ENCODE results near the gene PHIP.
A peak's percentile ranks its signal among the peaks of the same experiment; 100 is the strongest.

Gene PHIP

GRCh38 chr6:79089552-79090404 lies 11.7 kb upstream of the PHIP start:
- no peak overlapping the region for H3K9ac ChIP-seq (ENCODE audit: low read length in 5 of 5)
- peaks cover 0 to 1% (median 0%) of the 10 kb centered on the region in 5 donors for H3K4me1 ChIP-seq (ENCODE audit: control insufficient read depth in 5 of 5, insufficient read depth in 5 of 5, low read length in 5 of 5)

GRCh38 chr6:79084693-79085092 lies 6.6 kb upstream of the PHIP start:
- H3K27me3 ChIP-seq (ENCODE audit: control insufficient read depth in 5 of 5, insufficient read depth in 4 of 5, low read length in 5 of 5) = no peaks in the 10 kb centered on the region
- H3K4me3 ChIP-seq (ENCODE audit: low read depth in 1 of 5, low read length in 5 of 5) = no peak overlapping the region
- H3K27ac ChIP-seq (ENCODE audit: low read depth, low read length) = no peak overlapping the region
- no peaks in the 10 kb centered on the region for H3K36me3 ChIP-seq (ENCODE audit: control insufficient read depth in 5 of 5, insufficient read depth in 5 of 5, low read length in 5 of 5)
- no peak overlapping the region for H3K9ac ChIP-seq (ENCODE audit: low read length in 5 of 5)
- peaks cover 0 to 15% (median 8%) of the 10 kb centered on the region in 5 donors for H3K4me1 ChIP-seq (ENCODE audit: control insufficient read depth in 5 of 5, insufficient read depth in 5 of 5, low read length in 5 of 5)
- H3K9me3 ChIP-seq (ENCODE audit: control insufficient read depth in 5 of 5, low read length in 5 of 5) = no peaks in the 10 kb centered on the region

More at GRCh38 chr6:79089552-79090404, 11.7 kb upstream of the PHIP start:
- Histone ChIP-seq H3K36me3 (ENCODE audit: control insufficient read depth in 5 of 5, insufficient read depth in 5 of 5, low read length in 5 of 5) (no peaks in the 10 kb centered on the region), H3K27me3 (ENCODE audit: control insufficient read depth in 5 of 5, insufficient read depth in 4 of 5, low read length in 5 of 5) (no peaks in the 10 kb centered on the region), H3K4me3 (ENCODE audit: low read depth in 1 of 5, low read length in 5 of 5) (no peak overlapping the region), H3K9me3 (ENCODE audit: control insufficient read depth in 5 of 5, low read length in 5 of 5) (no peaks in the 10 kb centered on the region), H3K27ac (ENCODE audit: low read depth, low read length) (no peak overlapping the region)

- H3K9ac ChIP-seq (ENCODE audit: low read length in 5 of 5) = no peak overlapping the region
- H3K27ac ChIP-seq (ENCODE audit: low read depth, low read length) = no peak overlapping the region
- no peak overlapping the region for H3K4me3 ChIP-seq (ENCODE audit: low read depth in 1 of 5, low read length in 5 of 5)
- H3K36me3 ChIP-seq (ENCODE audit: control insufficient read depth in 5 of 5, insufficient read depth in 5 of 5, low read length in 5 of 5) = no peaks in the 10 kb centered on the region
- no peaks in the 10 kb centered on the region for H3K27me3 ChIP-seq (ENCODE audit: control insufficient read depth in 5 of 5, insufficient read depth in 4 of 5, low read length in 5 of 5)
- H3K9me3 ChIP-seq (ENCODE audit: control insufficient read depth in 5 of 5, low read length in 5 of 5) = no peaks in the 10 kb centered on the region
- H3K4me1 ChIP-seq (ENCODE audit: control insufficient read depth in 5 of 5, insufficient read depth in 5 of 5, low read length in 5 of 5) = peaks cover 0 to 23% (median 17%) of the 10 kb centered on the region in 5 donors
These were observed 4.2 kb upstream of the PHIP start for GRCh38 chr6:79082304-79082703.

- Histone ChIP-seq H3K27me3 (ENCODE audit: control insufficient read depth in 5 of 5, insufficient read depth in 4 of 5, low read length in 5 of 5) (no peaks in the 10 kb centered on the region), H3K36me3 (ENCODE audit: control insufficient read depth in 5 of 5, insufficient read depth in 5 of 5, low read length in 5 of 5) (no peaks in the 10 kb centered on the region), H3K9ac (ENCODE audit: low read length in 5 of 5) (no peak overlapping the region), H3K9me3 (ENCODE audit: control insufficient read depth in 5 of 5, low read length in 5 of 5) (no peaks in the 10 kb centered on the region), H3K4me3 (ENCODE audit: low read depth in 1 of 5, low read length in 5 of 5) (no peak overlapping the region), H3K4me1 (ENCODE audit: control insufficient read depth in 5 of 5, insufficient read depth in 5 of 5, low read length in 5 of 5) (peaks cover 0 to 23% (median 17%) of the 10 kb centered on the region in 5 donors), H3K27ac (ENCODE audit: low read depth, low read length) (no peak overlapping the region)
These were observed 3.6 kb upstream of the PHIP start for GRCh38 chr6:79081663-79082062.

GRCh38 chr6:79079561-79080041 lies 1.5 kb upstream of the PHIP start:
- H3K9me3 ChIP-seq (ENCODE audit: control insufficient read depth in 5 of 5, low read length in 5 of 5) = no peaks in the 10 kb centered on the region
- H3K4me1 ChIP-seq (ENCODE audit: control insufficient read depth in 5 of 5, insufficient read depth in 5 of 5, low read length in 5 of 5) = peaks cover 0 to 38% (median 31%) of the 10 kb centered on the region in 5 donors
- H3K9ac ChIP-seq (ENCODE audit: low read length in 5 of 5) = peak overlapping the region; percentile 71 to 89 (median 87)
- peak overlapping the region; percentile 91 for H3K27ac ChIP-seq (ENCODE audit: low read depth, low read length)
- peak overlapping the region; percentile 90 to 100 (median 98) for H3K4me3 ChIP-seq (ENCODE audit: low read depth in 1 of 5, low read length in 5 of 5)
- no peaks in the 10 kb centered on the region for H3K36me3 ChIP-seq (ENCODE audit: control insufficient read depth in 5 of 5, insufficient read depth in 5 of 5, low read length in 5 of 5)
- H3K27me3 ChIP-seq (ENCODE audit: control insufficient read depth in 5 of 5, insufficient read depth in 4 of 5, low read length in 5 of 5) = no peaks in the 10 kb centered on the region

GRCh38 chr6:79077715-79078074 lies 359 bp downstream of the PHIP start:
- Histone ChIP-seq H3K9me3 (ENCODE audit: control insufficient read depth in 5 of 5, low read length in 5 of 5) (no peaks in the 10 kb centered on the region), H3K4me3 (ENCODE audit: low read depth in 1 of 5, low read length in 5 of 5) (peak overlapping the region; percentile 15 to 100 (median 94)), H3K9ac (ENCODE audit: low read length in 5 of 5) (peak overlapping the region; percentile 23 to 89 (median 71)), H3K4me1 (ENCODE audit: control insufficient read depth in 5 of 5, insufficient read depth in 5 of 5, low read length in 5 of 5) (peaks cover 0 to 36% (median 27%) of the 10 kb centered on the region in 5 donors), H3K36me3 (ENCODE audit: control insufficient read depth in 5 of 5, insufficient read depth in 5 of 5, low read length in 5 of 5) (no peaks in the 10 kb centered on the region), H3K27ac (ENCODE audit: low read depth, low read length) (peak overlapping the region; percentile 91), H3K27me3 (ENCODE audit: control insufficient read depth in 5 of 5, insufficient read depth in 4 of 5, low read length in 5 of 5) (no peaks in the 10 kb centered on the region)

- peak overlapping the region; percentile 67 to 100 (median 90) for H3K4me3 ChIP-seq (ENCODE audit: low read depth in 1 of 5, low read length in 5 of 5)
- H3K4me1 ChIP-seq (ENCODE audit: control insufficient read depth in 5 of 5, insufficient read depth in 5 of 5, low read length in 5 of 5) = peaks cover 0 to 36% (median 27%) of the 10 kb centered on the region in 5 donors
- no peaks in the 10 kb centered on the region for H3K27me3 ChIP-seq (ENCODE audit: control insufficient read depth in 5 of 5, insufficient read depth in 4 of 5, low read length in 5 of 5)
- H3K27ac ChIP-seq (ENCODE audit: low read depth, low read length) = peak overlapping the region; percentile 91
- H3K36me3 ChIP-seq (ENCODE audit: control insufficient read depth in 5 of 5, insufficient read depth in 5 of 5, low read length in 5 of 5) = no peaks in the 10 kb centered on the region
- peak overlapping the region; percentile 55 to 91 (median 87) for H3K9ac ChIP-seq (ENCODE audit: low read length in 5 of 5)
- H3K9me3 ChIP-seq (ENCODE audit: control insufficient read depth in 5 of 5, low read length in 5 of 5) = no peaks in the 10 kb centered on the region
These were observed 1.0 kb downstream of the PHIP start for GRCh38 chr6:79076782-79077641.

GRCh38 chr6:79076160-79076559 lies 1.9 kb downstream of the PHIP start:
- no peaks in the 10 kb centered on the region for H3K27me3 ChIP-seq (ENCODE audit: control insufficient read depth in 5 of 5, insufficient read depth in 4 of 5, low read length in 5 of 5)
- peak overlapping the region; percentile 91 for H3K27ac ChIP-seq (ENCODE audit: low read depth, low read length)
- H3K36me3 ChIP-seq (ENCODE audit: control insufficient read depth in 5 of 5, insufficient read depth in 5 of 5, low read length in 5 of 5) = no peaks in the 10 kb centered on the region
- H3K9me3 ChIP-seq (ENCODE audit: control insufficient read depth in 5 of 5, low read length in 5 of 5) = no peaks in the 10 kb centered on the region
- peak overlapping the region; percentile 67 to 100 (median 79) for H3K4me3 ChIP-seq (ENCODE audit: low read depth in 1 of 5, low read length in 5 of 5)
- peak overlapping the region; percentile 55 to 87 (median 70) for H3K9ac ChIP-seq (ENCODE audit: low read length in 5 of 5)
- H3K4me1 ChIP-seq (ENCODE audit: control insufficient read depth in 5 of 5, insufficient read depth in 5 of 5, low read length in 5 of 5) = peaks cover 0 to 36% (median 27%) of the 10 kb centered on the region in 5 donors

- no peaks in the 10 kb centered on the region for H3K9me3 ChIP-seq (ENCODE audit: control insufficient read depth in 5 of 5, low read length in 5 of 5)
- H3K36me3 ChIP-seq (ENCODE audit: control insufficient read depth in 5 of 5, insufficient read depth in 5 of 5, low read length in 5 of 5) = no peaks in the 10 kb centered on the region
- peak overlapping the region in 2 of 5 donors; percentile 47 to 55 for H3K9ac ChIP-seq (ENCODE audit: low read length in 5 of 5)
- H3K27ac ChIP-seq (ENCODE audit: low read depth, low read length) = no peak overlapping the region
- H3K4me3 ChIP-seq (ENCODE audit: low read depth in 1 of 5, low read length in 5 of 5) = no peak overlapping the region
- H3K4me1 ChIP-seq (ENCODE audit: control insufficient read depth in 5 of 5, insufficient read depth in 5 of 5, low read length in 5 of 5) = peaks cover 0 to 25% (median 19%) of the 10 kb centered on the region in 5 donors
- no peaks in the 10 kb centered on the region for H3K27me3 ChIP-seq (ENCODE audit: control insufficient read depth in 5 of 5, insufficient read depth in 4 of 5, low read length in 5 of 5)
These were observed 4.2 kb downstream of the PHIP start for GRCh38 chr6:79073888-79074287.
